Natural killer cell (primary cell): ENCODE results near the gene SPP2. TPM values are rescaled to one million over a fixed set of nuclear protein-coding genes. Genes with fewer than 3 reads are reported as not detected.

Source experiments
- ATAC-seq, 3 donors: fragments of 150-1000 bp in 2 of 3; fragments of 200-7000 bp in 1 of 3; cut with Tn5 transposase; 1 replicate in 1 of 3; 2 replicates in 2 of 3; pipeline ENCODE4 v1.10.0; 2021; ENCODE audit warnings: mild to moderate bottlenecking in 2 of 3, moderate library complexity in 2 of 3
- DNase-seq, 2 donors: peaks; one replicate each; pipeline versions ENCODE4 v3.0.0 to v3.0.0-alpha.2; 2013 to 2021; ENCODE audit warnings: mixed read lengths in 1 of 2
- H3K27ac ChIP-seq: one replicate; pipeline ENCODE4 v1.5.1; 2013; ENCODE audit warnings: mild to moderate bottlenecking, low read length
- H3K27me3 ChIP-seq: one replicate; pipeline ENCODE4 v1.6.1; 2013; ENCODE audit warnings: low read length; ENCODE audit not compliant: control insufficient read depth, insufficient read depth
- H3K36me3 ChIP-seq: one replicate; pipeline ENCODE4 v1.6.1; 2013; ENCODE audit warnings: low read length; ENCODE audit not compliant: control insufficient read depth, insufficient read depth
- H3K4me1 ChIP-seq: one replicate; pipeline ENCODE4 v1.6.1; 2013; ENCODE audit warnings: low read length; ENCODE audit not compliant: control insufficient read depth, insufficient read depth
- H3K4me3 ChIP-seq: one replicate; pipeline ENCODE4 v1.5.1; 2013; ENCODE audit warnings: low read length
- H3K9me3 ChIP-seq: one replicate; pipeline ENCODE4 v1.6.1; 2013; ENCODE audit warnings: low read length; ENCODE audit not compliant: control insufficient read depth, insufficient read depth
- H3K27ac Mint-ChIP-seq, 2 donors: one replicate each; pipeline ENCODE4 v1.8.0; 2022; ENCODE audit warnings: mild to moderate bottlenecking in 2 of 2, mixed read lengths in 2 of 2, moderate library complexity in 1 of 2
- H3K27me3 Mint-ChIP-seq, 2 donors: one replicate each; pipeline ENCODE4 v1.8.0; 2022; ENCODE audit warnings: low read depth in 2 of 2, mixed read lengths in 2 of 2
- H3K36me3 Mint-ChIP-seq: one replicate; pipeline ENCODE4 v1.8.0; 2022; ENCODE audit warnings: mixed read lengths
- H3K4me1 Mint-ChIP-seq, 2 donors: one replicate each; pipeline ENCODE4 v1.8.0; 2022; ENCODE audit warnings: mixed read lengths in 2 of 2
- H3K4me3 Mint-ChIP-seq: one replicate; pipeline ENCODE4 v1.8.0; 2022; ENCODE audit warnings: mild to moderate bottlenecking, moderate library complexity, mixed read lengths
- H3K9me3 Mint-ChIP-seq, 2 donors: one replicate each; pipeline ENCODE4 v1.8.0; 2022; ENCODE audit warnings: mixed read lengths in 2 of 2
- WGBS: methylation state at CpG from one replicate; pipeline ENCODE4 v1.1.7; 2013; ENCODE audit warnings: missing lambda C conversion rate; ENCODE audit not compliant: insufficient coverage; 5-methylcytosine and 5-hydroxymethylcytosine counted together
- intact Hi-C: fragments of 100-400 bp; cut with micrococcal nuclease; formaldehyde crosslinking; loops from one replicate; pipeline ENCODE4 v1.14.2; 2022
- total RNA-seq, 4 donors: library from RNA; stranded (reverse); fragments of 120-200 nt in 1 of 4; gene quantifications; one replicate each; pipeline versions ENCODE4 v1.2.3 to v1.2.4, GENCODE V29; 2013 to 2022
- TF ChIP-seq, protein P1 (sequence below): fragments of 200-600 bp; IDR thresholded peaks from one replicate; pipeline ENCODE4 v1.8.0; 2022; ENCODE audit warnings: antibody characterized with exemption

The SPP2 gene, protein sequence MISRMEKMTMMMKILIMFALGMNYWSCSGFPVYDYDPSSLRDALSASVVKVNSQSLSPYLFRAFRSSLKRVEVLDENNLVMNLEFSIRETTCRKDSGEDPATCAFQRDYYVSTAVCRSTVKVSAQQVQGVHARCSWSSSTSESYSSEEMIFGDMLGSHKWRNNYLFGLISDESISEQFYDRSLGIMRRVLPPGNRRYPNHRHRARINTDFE
- not detected for total RNA-seq
- total RNA-seq (2013) = not detected

DNA sequence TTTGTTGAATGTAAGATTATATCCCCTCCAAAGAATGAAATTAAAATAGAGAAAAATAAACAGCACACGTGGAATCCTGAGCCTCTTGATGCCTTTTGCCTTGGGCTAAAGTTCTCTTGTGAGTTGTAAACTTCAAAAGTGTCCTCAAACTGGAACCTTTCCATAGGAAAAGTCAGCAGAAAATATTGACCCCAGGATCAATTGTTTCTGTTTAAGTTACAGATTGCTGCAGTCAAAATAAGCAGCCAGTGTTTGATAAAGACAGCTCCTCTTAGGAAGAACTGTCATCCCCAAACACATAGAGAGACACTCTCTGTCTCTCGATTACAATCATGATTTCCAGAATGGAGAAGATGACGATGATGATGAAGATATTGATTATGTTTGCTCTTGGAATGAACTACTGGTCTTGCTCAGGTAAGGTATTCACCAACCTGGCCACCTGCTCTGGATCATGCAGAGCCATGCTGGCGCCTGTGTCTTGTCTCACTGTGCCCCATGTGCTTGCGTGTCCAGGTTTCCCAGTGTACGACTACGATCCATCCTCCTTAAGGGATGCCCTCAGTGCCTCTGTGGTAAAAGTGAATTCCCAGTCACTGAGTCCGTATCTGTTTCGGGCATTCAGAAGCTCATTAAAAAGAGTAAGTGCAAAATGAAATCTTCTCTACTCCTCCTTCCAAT, at the start of gene SPP2:
Gene SPP2, plus strand, starts transcription at position 248 of the 681 bp plus-strand sequence. Its CDS starts 85 bp downstream, at position 333.
- 93% methylated on average over 7 of the region's 9 CpGs for WGBS
- H3K36me3 ChIP-seq = no peaks in the 10 kb centered on the region

DNA sequence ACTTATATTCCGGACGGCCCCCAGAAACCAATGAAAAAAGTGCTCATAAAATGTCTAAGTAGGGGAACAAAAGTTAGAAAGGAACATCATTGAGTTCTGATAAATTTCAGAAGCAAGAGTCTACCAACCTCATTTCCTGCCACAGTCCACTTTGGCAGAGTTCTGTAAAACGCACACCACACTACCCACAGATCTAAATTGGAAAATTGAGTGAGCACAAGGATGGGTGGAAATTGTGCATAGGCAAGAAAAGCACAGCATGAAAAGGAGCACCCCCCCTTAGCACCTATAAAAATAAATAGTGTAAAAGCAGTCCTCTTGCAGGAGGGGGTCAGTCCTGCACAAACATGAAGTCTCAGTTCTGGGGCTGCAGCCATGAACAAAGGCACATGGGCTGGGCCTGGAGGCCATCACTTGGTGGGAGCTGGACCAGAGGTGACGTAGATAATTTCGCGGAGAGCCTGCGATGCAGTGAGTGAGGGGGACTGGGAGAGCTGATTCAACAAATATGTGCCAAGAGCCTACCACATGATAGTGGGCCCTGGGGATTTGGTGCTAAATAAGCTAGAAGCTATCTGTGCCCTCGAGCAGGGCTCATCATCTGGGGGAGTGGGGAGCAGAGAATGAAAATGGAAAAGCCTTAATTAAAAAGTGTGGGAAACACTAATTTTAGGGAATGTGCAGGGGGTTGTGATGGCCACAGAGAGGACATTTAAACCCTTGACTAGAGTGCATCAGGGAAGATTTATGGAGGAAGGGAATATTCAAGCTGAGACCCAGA, 48.9 kb upstream of the SPP2 start:
- Mint-ChIP-seq H3K9me3 (no peaks in the 10 kb centered on the region), H3K4me1 (peaks cover 24 to 30% of the 10 kb centered on the region in 2 donors), H3K4me3 (peak overlapping the region; percentile 62), H3K27me3 (peaks cover 0 to 5% of the 10 kb centered on the region in 2 donors), H3K36me3 (no peaks in the 10 kb centered on the region), H3K27ac (peak overlapping the region; percentile 44 to 59)
- Histone ChIP-seq H3K27ac (peak overlapping the region; percentile 48), H3K4me1 (peaks cover 52% of the 10 kb centered on the region), H3K9me3 (no peaks in the 10 kb centered on the region), H3K36me3 (no peaks in the 10 kb centered on the region), H3K27me3 (no peaks in the 10 kb centered on the region), H3K4me3 (no peak overlapping the region)
- 81% methylated on average over 5 of the region's 8 CpGs for WGBS
- peak; percentile 36 to 52 (median 36) for ATAC-seq
- TF ChIP-seq, protein P1, sequence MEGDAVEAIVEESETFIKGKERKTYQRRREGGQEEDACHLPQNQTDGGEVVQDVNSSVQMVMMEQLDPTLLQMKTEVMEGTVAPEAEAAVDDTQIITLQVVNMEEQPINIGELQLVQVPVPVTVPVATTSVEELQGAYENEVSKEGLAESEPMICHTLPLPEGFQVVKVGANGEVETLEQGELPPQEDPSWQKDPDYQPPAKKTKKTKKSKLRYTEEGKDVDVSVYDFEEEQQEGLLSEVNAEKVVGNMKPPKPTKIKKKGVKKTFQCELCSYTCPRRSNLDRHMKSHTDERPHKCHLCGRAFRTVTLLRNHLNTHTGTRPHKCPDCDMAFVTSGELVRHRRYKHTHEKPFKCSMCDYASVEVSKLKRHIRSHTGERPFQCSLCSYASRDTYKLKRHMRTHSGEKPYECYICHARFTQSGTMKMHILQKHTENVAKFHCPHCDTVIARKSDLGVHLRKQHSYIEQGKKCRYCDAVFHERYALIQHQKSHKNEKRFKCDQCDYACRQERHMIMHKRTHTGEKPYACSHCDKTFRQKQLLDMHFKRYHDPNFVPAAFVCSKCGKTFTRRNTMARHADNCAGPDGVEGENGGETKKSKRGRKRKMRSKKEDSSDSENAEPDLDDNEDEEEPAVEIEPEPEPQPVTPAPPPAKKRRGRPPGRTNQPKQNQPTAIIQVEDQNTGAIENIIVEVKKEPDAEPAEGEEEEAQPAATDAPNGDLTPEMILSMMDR = no peak
- intact Hi-C loops = no loop called here
- peak in 1 of 2 donors; percentile 44 for DNase-seq

More for the DNA sequence above, at the start of gene SPP2:
- Histone ChIP-seq H3K27ac (no peak within 1 kb of the TSS), H3K4me1 (no peaks in the 10 kb centered on the region), H3K27me3 (no peaks in the 10 kb centered on the region), H3K9me3 (no peaks in the 10 kb centered on the region), H3K4me3 (no peak within 1 kb of the TSS)
- H3K9me3 Mint-ChIP-seq = no peaks in the 10 kb centered on the region
- DNase-seq (no peak), ATAC-seq (no peak)
- peaks cover 7 to 10% of the 10 kb centered on the region in 2 donors for H3K4me1 Mint-ChIP-seq
- no peak within 1 kb of the TSS for H3K4me3 Mint-ChIP-seq
- no peak within 1 kb of the TSS for H3K27ac Mint-ChIP-seq
- no peaks in the 10 kb centered on the region for H3K36me3 Mint-ChIP-seq
- H3K27me3 Mint-ChIP-seq = peaks cover 10 to 31% of the 10 kb centered on the region in 2 donors
- intact Hi-C loops = no loop called here
- TF ChIP-seq, protein P1 = no peak

DNA sequence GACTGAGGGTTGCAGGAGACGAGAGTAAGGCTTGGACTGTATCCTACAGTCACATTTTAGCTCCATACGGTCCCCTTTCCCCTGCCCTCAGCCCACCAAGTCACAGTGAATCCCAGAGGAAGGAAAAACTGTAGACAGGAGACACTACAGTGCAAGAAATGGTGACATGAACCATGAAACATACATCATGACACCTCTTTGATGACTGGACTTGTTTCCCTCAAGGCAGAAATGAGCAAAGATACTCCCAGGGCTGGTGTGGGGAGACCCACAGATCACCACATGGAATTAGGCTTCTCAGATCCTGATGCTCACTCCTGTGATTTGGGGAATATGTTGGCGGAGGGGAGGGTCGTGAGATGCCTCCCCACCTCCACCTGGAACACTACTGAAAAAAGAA, 48.2 kb upstream of the SPP2 start:
- DNase-seq = no peak
- Mint-ChIP-seq H3K4me1 (peaks cover 24 to 29% of the 10 kb centered on the region in 2 donors), H3K27me3 (peaks cover 0 to 10% of the 10 kb centered on the region in 2 donors), H3K4me3 (no peak overlapping the region), H3K36me3 (no peaks in the 10 kb centered on the region), H3K27ac (no peak overlapping the region), H3K9me3 (no peaks in the 10 kb centered on the region)
- Histone ChIP-seq H3K27me3 (no peaks in the 10 kb centered on the region), H3K36me3 (no peaks in the 10 kb centered on the region), H3K4me1 (peaks cover 49% of the 10 kb centered on the region), H3K9me3 (no peaks in the 10 kb centered on the region), H3K4me3 (no peak overlapping the region), H3K27ac (peak overlapping the region; percentile 33)
- intact Hi-C loops = no loop called here
- TF ChIP-seq, protein P1 = no peak
- ATAC-seq = no peak
- 95% methylated on average over 2 of the region's 4 CpGs for WGBS
